NOMO-1 treated with dmso at 0.1 percent for 144 hours (cell line): ENCODE measurements around the gene NEGR1.
"Not testable (repeated sequence)": the region's sequence is repeated elsewhere in the genome, so short reads cannot be mapped to it uniquely, and the experiment has no call there.

Source experiments
- DNase-seq: peaks from one replicate; lab custom pipeline; 2025; ENCODE audit not compliant: unreplicated experiment; lab: John Stamatoyannopoulos, UW

NEGR1 gene

DNA sequence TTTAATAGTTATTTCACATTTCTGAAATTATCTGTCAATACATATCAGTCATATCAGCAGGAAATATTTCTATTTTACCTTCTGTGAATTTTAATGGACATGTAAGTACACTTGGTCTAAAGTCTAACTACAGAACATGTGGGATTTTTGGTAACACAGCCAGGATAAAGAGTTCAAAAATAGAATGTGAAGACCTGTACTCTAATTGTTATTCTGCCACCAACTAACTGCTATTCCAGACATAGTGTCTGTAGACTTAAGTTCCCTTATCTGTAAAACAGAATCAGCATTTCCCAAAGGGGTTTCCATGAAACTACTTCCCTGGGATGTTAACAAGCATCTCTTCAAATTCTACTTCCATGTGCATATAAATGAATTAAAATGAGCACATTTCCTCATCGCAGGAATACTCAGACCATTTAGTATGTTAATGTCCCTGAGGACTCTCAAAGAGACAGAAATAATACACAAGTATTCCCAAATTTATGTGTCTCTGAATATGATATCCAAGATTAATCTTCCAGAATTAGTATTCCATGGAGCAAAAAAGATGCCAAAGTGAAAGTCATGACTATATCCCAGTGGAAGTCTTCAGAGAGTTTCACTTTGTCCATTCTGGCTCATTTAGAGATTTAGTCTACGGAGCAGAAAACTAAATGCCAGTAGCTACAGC lies 325.6 kb downstream of the NEGR1 start:
- no peak for DNase-seq

DNA sequence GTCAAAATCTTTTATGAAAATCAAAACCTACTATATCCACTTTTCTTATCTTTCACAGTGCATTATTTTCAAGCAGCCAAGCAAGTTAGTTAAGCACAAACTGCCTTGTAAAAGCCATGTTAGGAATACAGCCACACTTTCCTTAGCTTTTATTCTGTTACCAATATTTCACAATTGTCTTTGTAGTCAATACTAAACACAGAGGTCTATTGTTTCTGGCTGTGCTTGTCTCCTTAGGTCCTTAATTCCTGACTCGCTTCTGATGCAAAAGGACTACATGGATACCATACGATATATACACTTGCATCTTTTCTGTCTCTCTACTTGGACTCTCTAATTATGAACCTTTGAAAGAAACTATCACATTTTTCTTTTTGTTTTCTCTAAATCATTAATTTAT lies 331.8 kb downstream of the NEGR1 start:
- DNase-seq: no peak

DNA sequence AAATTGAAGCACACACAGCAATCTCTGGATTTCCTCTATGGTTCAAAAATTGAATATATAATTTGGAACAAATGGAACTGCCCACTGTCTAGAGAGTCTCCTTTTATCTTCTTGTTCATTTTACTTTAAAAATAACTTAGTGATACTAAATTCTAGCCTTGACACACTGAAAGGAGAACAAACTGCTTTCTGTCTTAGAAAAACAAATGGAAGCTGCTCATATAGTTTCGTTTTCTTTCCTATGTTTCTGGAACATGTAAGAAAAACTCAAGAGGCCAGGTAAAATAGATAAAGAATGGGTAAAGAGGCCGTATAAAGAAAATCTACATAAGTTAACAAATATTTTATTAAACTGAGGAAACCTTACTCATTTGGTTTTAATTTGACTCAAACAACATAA lies 332.7 kb downstream of the NEGR1 start:
- DNase-seq: no peak

DNA sequence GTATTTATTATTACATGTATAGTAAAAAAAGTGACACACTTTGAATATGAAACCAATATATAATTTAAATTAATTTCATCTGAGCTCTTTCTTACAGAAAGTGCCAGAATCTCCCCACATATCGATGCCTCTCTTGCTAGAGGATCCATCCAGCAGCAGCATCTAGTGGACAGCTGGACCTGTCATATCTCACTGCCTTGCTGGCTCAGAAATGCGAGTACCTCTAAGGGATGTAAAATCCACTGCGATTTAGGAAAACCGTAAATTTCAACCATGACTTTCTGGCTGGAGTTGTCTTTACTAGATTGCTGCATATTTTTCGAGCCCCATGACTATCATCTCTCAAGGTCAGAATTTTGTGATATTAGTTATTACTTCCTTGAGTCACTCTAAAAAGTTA lies 333.8 kb downstream of the NEGR1 start:
- no peak for DNase-seq

DNA sequence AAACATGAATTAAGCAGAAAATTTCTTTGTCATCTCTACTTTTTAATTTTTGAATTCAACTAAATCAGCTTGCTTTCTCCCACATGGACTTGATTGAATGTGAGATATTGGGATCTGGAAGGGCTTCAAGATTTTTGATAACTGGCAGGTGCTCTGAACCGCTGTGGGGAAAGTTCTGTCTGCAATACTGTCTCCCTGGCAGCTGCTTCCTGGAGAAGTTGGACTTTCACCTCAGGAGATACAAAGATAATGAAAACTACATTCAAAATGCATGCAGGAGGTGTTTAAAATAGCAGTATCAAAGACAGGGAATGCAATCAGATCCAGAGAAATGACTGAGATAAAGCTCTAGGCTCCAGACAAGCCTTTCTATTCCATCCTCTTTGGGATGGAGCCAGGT lies 338.3 kb downstream of the NEGR1 start:
- no peak for DNase-seq

DNA sequence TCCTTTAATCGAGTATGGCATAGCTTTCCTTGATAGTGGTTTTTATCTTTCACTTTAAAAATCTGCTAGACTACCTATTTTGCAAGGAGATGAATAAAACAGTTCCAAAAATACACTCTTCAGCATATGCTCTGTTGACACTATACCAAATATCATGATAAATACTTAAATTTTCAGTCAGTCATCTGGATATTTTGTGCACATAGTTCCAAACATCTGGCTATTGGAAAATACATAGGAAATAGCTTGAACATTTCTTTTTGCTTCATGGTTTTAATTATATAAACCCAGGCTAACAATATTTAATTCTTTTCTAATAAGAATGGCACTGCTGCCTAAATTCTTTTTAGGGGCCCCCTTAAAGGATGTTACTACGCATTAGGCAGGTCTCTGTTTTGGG lies 342.1 kb downstream of the NEGR1 start:
- DNase-seq: no peak

DNA sequence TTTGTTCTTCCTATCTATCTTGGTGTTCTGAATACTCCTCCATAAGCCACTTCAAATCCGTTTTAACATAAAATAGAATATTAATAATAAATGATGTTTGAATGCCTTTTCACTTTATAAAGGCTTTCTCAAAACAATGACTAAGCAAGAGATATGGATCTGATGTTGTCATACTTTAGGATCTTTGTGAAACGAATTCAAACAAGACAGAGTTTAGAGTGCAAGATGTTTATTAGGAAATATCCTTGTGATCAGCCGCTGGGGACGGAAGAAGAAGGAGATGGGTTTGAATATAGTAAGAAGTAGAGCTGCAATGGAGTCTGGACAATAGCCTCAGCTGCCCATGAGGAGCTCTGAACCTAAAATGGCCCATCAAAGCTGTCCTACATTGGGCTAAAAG lies 351.8 kb downstream of the NEGR1 start:
- DNase-seq: no peak

DNA sequence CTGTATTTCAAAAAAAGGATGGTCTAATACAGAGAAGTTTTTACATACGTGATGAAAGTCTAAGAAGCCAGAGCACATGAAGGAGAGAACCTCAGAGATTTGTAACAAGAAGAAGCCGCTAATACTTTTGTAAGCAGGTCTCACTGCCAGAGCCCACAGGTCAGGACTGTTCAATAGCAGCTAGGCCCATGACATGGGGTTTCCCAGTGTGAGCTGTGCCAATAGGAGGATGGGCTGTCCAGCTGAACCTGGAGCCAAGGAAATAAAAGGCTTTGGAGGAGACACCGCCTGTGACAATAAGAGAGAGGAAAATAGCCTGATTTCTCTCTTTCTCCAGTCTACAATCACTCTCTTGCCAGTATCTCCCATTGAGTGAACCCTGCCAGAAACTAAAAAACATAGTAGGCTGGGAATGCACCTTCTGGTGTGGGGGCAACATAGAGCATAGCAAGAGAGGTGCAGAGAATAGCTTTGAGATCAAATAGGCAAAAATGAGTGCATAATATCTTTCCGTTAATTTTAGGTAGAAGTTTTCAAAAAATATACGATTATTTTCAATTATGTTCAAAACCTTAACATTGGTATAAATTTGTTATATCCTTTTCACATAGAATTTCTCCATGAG lies 360.3 kb downstream of the NEGR1 start:
- DNase-seq: no peak

DNA sequence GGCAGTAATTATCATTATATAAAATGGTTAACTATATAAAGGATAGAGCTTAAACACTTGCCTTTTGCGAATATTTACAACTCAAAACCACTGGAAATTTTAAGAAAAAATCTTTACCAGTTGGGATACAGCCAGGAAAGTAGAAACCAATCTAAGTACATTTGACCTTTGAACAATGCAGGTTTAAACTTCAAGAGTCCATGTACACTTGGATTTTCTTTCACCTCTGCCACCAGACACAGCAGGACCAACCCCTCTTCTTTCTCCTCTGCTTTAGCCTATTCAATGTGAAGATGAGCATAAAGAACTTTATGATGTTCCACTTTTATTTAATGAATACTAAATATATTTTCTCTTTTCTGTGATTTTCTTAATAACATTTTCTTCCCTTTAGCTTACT lies 361.1 kb downstream of the NEGR1 start:
- DNase-seq: no peak

DNA sequence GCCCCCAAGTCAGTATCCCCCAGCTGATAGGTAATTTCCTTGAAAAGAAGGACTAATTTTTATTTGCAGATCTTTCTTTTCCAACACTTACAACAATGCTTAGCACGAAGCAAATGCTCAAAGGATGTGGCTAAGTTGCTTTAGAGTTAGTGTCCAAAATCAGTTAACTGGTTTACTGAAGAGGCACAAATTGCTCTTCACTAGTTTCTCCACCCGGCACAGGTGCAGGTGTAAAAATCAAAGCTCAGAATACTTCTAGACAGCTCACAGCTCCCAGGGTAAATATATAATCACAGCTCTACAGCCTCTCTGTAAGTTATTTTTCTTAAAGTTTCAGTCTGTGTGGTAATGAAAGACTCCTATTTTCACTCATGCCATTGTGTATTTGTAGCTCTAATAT lies 361.8 kb downstream of the NEGR1 start:
- DNase-seq: no peak

DNA sequence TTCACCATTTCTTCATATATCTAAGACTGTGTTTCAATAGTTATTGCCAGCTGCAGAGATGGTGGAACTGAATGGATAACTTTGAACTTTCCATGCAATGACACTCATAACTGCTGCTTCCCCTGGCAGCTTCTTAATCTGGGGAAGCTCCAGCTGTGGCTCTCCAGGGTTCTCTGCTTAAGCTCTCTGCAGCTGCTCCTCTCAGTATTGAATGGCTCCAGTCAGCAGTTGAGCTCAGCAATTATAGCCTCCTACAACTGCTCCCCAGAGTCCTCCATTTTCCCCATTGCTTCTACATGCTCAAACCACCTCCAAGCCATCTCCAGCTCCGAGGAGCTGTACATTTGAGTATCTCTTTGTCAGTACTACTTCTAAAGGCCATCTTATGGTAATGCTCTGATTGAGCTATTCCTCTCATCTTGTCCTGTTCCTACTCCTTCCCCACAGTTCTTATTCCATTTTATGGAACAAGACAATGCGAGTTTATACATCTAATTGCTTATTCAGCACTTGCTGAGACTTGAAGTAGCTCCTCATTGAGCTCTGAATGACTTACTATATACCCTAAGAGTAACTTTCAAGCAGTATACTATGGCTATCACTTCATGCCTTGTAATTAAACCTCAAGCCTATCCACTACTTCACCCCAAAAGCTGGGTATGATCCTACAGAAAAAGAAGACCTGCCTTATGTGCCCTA lies 362.4 kb downstream of the NEGR1 start:
- no peak for DNase-seq

DNA sequence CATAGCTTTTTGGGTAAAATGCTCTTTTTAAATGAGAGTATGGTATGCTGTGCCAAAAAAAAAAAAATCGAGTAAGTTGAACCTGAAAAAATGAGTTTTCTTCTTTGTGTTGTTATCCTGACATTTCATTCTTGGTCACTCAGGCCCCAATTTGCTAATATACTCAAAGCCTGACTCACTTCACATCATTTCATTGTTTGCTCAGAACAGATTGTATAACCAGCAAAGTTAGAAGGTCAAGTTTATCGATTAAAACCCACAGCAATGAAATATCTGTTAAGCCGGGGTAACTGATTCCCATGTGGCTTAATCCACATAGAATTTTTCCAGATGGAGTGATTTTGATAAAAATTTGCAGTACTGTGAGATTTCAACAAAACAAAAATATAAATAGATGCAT lies 363.7 kb downstream of the NEGR1 start:
- no peak for DNase-seq

DNA sequence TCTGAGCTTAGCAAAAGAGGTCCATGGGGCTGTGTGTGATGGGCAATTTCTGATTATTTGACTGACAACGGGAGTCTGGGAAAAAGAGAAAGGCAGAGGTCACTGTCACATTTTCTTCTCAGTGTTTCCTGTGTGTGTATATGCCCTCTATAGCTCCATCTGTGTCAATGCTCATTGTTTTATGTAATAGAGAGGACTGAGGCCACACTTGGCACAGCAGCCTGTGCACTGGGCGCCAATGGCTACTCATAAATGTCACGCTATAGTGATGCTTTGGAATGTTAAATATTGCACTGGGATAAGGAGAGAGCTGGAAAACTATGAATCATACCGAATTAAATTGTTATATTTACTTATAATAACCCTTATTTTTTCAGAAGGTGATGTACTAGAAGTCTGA lies 365.4 kb downstream of the NEGR1 start:
- no peak for DNase-seq

DNA sequence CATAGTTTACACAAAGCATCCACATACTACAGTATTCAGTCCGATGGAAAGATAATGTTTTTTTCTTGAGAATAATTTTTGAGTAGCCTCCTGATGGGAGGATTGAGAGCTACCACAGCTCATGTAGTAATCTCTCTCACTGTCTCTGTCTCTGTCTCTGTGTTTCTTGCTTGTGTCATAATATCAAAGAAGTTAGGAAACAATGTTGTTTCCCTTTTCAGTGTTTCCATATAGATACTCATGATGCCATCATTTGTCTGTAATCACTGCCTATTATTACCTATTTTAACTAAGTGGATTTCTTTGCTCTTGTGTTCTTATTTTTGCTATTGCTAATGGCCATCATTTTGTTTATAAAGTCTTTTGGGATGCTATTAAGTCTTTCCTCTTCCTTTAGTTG lies 367.7 kb downstream of the NEGR1 start:
- no peak for DNase-seq

DNA sequence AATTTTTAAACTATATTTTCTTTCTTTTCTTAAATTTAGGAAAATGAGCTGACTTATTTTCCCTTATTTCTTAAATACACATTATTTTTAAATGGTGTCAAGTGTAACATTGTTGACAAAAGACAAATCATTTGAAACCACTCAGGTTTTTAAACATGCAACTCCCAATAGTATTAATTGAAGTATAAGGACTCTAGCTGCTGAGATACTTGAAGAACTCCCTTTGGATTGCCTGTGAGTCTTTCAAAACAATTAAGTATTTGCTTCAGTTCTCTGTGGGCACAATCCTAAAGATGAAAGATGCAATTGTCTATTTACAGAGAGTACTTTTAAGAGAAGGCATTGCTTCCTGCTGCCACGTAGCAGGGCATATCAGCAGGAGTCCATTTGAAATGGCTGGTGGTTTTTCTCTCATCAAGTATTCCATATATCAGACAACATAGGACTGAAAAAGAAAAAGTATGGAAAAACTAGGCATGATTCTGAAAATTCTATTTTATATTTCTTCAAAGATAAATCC lies 373.4 kb downstream of the NEGR1 start:
- DNase-seq: no peak

DNA sequence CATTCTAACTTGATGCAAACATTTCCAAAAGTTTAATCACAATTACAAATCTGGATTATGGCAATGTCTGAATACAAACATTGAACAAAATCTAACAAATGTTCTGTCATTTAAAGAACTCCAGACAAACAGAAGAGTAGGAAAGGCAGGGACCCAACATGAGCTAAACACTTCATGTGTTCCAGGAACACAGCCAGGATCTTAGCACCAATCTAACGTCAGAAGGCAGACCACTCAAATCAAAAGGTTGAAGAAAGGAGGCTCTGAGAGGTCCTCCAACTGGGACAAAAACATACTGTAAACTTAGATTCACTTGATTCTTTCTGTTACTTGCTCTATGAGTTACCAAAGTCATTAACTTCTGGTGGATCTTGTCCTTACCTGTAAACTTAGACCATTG lies 374.0 kb downstream of the NEGR1 start:
- no peak for DNase-seq

DNA sequence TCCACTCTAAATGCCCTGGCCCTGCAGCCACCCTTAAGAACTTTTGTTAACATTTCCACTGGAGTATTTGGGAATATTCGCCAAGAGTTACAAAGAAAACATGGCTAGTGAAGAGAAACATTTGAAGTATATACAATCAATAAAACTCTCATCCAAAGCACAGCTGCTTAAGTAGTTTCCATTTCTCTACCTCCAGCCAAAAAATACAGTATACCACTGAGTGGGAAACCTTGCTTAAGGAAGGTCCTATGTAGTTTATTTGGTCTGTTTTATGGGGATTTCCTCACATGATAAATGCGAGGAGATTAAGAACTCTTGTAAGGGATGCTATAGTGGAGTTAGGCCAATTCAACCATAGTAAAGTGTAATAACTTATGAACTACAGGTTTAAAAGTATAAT lies 382.5 kb downstream of the NEGR1 start:
- DNase-seq: no peak

DNA sequence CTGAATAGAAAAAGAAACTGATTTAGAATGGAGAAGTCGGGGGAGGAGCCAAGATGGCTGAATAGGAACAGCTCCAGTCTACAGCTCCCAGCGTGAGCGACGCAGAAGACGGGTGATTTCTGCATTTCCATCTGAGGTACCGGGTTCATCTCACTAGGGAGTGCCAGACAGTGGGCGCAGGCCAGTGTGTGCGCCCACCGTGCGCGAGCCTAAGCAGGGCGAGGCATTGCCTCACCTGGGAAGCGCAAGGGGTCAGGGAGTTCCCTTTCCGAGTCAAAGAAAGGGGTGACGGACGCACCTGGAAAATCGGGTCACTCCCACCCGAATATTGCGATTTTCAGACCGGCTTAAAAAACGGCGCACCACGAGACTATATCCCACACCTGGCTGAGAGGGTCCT lies 394.2 kb downstream of the NEGR1 start:
- not testable (repeated sequence) for DNase-seq

DNA sequence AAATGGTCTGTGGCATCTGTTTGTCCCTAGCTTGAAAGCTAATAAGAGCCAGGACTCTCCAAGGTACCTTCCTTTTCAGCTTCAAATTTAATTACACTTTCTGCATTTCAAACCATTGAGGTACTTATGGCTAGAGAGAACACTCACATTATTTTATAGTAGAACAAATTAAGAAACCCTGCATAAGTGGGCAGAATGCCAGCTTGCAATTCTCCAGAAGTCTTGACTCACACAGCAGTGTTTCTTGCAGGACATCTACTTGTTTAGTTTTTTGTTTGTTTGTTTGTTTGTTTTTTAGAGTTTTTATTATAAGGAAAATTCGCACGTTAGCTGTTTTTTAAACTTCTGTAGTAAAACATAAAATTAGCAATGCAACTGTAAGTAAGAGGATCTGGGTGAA lies 397.2 kb downstream of the NEGR1 start:
- DNase-seq: no peak

DNA sequence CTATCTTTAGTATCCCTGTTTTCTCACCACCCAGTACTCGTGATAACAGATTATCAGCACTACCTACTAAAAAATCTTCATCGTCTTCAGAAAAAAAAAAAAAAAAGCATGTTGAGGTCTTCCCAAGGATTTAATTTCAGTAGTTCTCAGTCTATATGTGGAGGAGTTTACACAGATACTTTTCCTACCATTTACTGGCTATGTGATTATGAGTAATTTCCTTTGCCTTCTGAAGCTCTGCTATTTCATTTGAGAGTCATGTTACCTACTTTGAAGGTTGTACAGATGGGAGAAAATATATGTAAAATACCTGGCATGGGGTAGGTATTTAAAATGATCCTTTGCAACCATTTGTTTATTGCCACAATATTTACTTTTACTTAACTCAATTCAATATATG lies 399.7 kb downstream of the NEGR1 start:
- DNase-seq: no peak

DNA sequence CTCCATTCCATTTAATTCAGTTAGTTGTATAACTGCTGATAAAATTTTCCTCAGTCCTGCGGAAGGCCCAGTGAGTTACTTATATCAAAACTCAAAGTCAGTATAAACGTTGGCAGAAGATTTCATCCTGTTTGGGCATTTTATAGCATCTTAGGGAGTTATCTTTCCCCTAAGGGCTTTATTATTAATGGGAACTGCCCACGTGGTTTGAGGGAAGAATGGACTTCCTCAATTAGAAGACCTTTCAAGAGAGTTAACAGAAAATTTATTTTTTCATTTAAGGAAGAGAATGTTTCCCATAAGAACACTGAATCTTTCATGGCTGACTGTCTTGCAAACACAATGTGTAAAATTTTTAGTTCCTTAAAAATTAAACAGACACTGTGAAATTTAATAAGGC lies 400.1 kb downstream of the NEGR1 start:
- no peak for DNase-seq

DNA sequence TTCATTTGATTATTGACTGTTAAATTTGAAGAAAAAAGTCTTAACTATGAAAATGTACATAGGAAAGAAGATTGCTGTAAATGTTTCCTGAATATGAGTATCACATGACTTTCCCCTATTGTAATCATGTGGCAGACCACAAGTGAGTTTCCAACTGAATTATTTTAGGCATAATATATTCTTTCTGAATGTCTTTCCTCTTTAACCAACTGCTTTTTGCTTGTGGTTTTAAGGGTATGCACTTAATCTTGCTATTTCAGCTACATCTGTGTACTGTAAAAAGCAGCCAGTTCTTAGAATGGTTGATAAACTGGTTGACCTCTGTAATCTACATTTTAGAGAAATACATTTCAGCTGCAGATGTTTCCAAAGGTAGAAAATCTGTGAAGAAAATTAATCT lies 400.7 kb downstream of the NEGR1 start:
- peak; percentile 40 for DNase-seq
